ENCODE results near the gene OXLD1. TPM values are rescaled to one million over a fixed set of nuclear protein-coding genes. Genes with fewer than 3 reads are reported as not detected.

The OXLD1 gene
- total RNA-seq, 5 donors from 2014 or later (not counting 1 experiment from before 2014, with no cell fraction given), result 34.1 to 93.3 (median 68.1) TPM

DNA sequence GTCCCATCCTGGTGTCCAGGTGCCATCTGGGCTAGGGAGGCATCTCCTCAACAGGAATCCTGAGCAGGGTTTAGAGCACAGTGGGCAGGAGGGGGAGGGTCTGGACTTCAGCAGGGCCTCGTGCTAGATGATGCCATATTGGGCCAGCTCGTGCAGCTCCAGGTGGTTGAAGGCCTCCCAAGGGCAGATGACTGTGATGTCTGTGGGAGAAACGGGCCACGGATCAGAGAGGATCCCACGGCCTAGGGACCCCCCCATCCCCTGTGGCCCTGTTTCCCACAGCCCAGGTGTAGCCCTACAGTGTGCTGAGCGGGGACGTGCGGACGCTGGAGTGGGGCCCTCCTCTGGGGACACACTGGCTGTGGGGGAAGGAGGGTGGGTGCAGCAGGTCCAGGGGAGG lies 15.5 kb downstream of the OXLD1 start:
- peaks cover 8 to 16% of the 10 kb centered on the region in 2 experiments for H3K4me1 ChIP-seq (ENCODE audit: control insufficient read depth in 1 of 2, extremely low read depth in 1 of 2, insufficient read depth in 2 of 2, low read length in 2 of 2)
- ATAC-seq (replicated peaks in 1 of 4) (no peak), DNase-seq (no peak)
- no CpG with 5 or more reads among the region's 9 CpGs for WGBS (ENCODE audit: insufficient coverage)
- H3K9me3 Mint-ChIP-seq, result no peaks in the 10 kb centered on the region
- peaks cover 5 to 43% of the 10 kb centered on the region in 2 donors for H3K27me3 Mint-ChIP-seq
- no peaks in the 10 kb centered on the region for H3K36me3 ChIP-seq (ENCODE audit: control insufficient read depth in 2 of 2, extremely low read depth in 1 of 2, insufficient read depth in 1 of 2, low read length in 1 of 2)
- H3K4me1 Mint-ChIP-seq, result peaks cover 10 to 17% (median 15%) of the 10 kb centered on the region in 3 donors
- peaks cover 2 to 84% of the 10 kb centered on the region in 2 experiments for H3K27me3 ChIP-seq (replicated peaks in 1 of 2; ENCODE audit: control insufficient read depth in 2 of 2, extremely low read depth in 1 of 2, insufficient read depth in 2 of 2, low read length in 1 of 2)
- POLR2A ChIA-PET, result interaction anchor here in 1 of 2 donors (0.5 kb wide), 1 partner anchor 1057 kb away, joined by 3 read pairs; no protein-coding TSS in a partner anchor
- no peaks in the 10 kb centered on the region for H3K9me3 ChIP-seq
- no peak overlapping the region for H3K27ac ChIP-seq (ENCODE audit: low read length)
- no peak overlapping the region for H3K27ac Mint-ChIP-seq
- no peak overlapping the region for H3K4me3 Mint-ChIP-seq
- no peak overlapping the region for H3K4me3 ChIP-seq (ENCODE audit: control insufficient read depth in 1 of 2, extremely low read depth in 1 of 2, low read length in 1 of 2)
- H3K36me3 Mint-ChIP-seq, result no peaks in the 10 kb centered on the region
- CTCF ChIA-PET, result no interaction called here

GRCh38 chr17:81648707-81649085 lies 17.7 kb downstream of the OXLD1 start:
- DNase-seq (no peak), ATAC-seq (replicated peaks in 1 of 4) (no peak)
- H3K4me3 ChIP-seq (ENCODE audit: control insufficient read depth in 1 of 2, extremely low read depth in 1 of 2, low read length in 1 of 2), result peak overlapping the region in 1 of 2 donors; percentile 38
- POLR2A ChIA-PET, result no interaction called here
- H3K27me3 ChIP-seq (replicated peaks in 1 of 2; ENCODE audit: control insufficient read depth in 2 of 2, extremely low read depth in 1 of 2, insufficient read depth in 2 of 2, low read length in 1 of 2), result peaks cover 2 to 68% of the 10 kb centered on the region in 2 experiments
- H3K9me3 ChIP-seq, result no peaks in the 10 kb centered on the region
- Mint-ChIP-seq H3K27ac (no peak overlapping the region), H3K9me3 (no peaks in the 10 kb centered on the region), H3K4me3 (no peak overlapping the region), H3K36me3 (no peaks in the 10 kb centered on the region), H3K4me1 (peaks cover 7 to 13% (median 10%) of the 10 kb centered on the region in 3 donors), H3K27me3 (peaks cover 5 to 39% of the 10 kb centered on the region in 2 donors)
- no peak overlapping the region for H3K27ac ChIP-seq (ENCODE audit: low read length)
- CTCF ChIA-PET, result no interaction called here
- 75% methylated on average over 10 of the region's 14 CpGs for WGBS (ENCODE audit: insufficient coverage)
- H3K36me3 ChIP-seq (ENCODE audit: control insufficient read depth in 2 of 2, extremely low read depth in 1 of 2, insufficient read depth in 1 of 2, low read length in 1 of 2), result no peaks in the 10 kb centered on the region
- peaks cover 3 to 11% of the 10 kb centered on the region in 2 experiments for H3K4me1 ChIP-seq (ENCODE audit: control insufficient read depth in 1 of 2, extremely low read depth in 1 of 2, insufficient read depth in 2 of 2, low read length in 2 of 2)

- ChIA-PET POLR2A (no interaction called here), CTCF (no interaction called here)
- H3K9me3 Mint-ChIP-seq, result no peaks in the 10 kb centered on the region
- no peak overlapping the region for H3K27ac ChIP-seq (ENCODE audit: low read length)
- DNase-seq, result no peak
- 22% methylated on average over 69 of the region's 78 CpGs for WGBS (ENCODE audit: insufficient coverage)
- H3K4me1 Mint-ChIP-seq, result peaks cover 2 to 7% (median 5%) of the 10 kb centered on the region in 3 donors
- peaks cover under 1 to 6% of the 10 kb centered on the region in 2 experiments for H3K4me1 ChIP-seq (ENCODE audit: control insufficient read depth in 1 of 2, extremely low read depth in 1 of 2, insufficient read depth in 2 of 2, low read length in 2 of 2)
- H3K27ac Mint-ChIP-seq, result no peak overlapping the region
- peak overlapping the region in 1 of 2 donors; percentile 38 for H3K4me3 ChIP-seq (ENCODE audit: control insufficient read depth in 1 of 2, extremely low read depth in 1 of 2, low read length in 1 of 2)
- H3K27me3 Mint-ChIP-seq, result peaks cover 5 to 35% of the 10 kb centered on the region in 2 donors
- peaks cover 2 to 62% of the 10 kb centered on the region in 2 experiments for H3K27me3 ChIP-seq (replicated peaks in 1 of 2; ENCODE audit: control insufficient read depth in 2 of 2, extremely low read depth in 1 of 2, insufficient read depth in 2 of 2, low read length in 1 of 2)
- no peaks in the 10 kb centered on the region for H3K36me3 Mint-ChIP-seq
- no peaks in the 10 kb centered on the region for H3K9me3 ChIP-seq
- ATAC-seq (replicated peaks in 1 of 4), result no peak
- no peak overlapping the region for H3K4me3 Mint-ChIP-seq
- H3K36me3 ChIP-seq (ENCODE audit: control insufficient read depth in 2 of 2, extremely low read depth in 1 of 2, insufficient read depth in 1 of 2, low read length in 1 of 2), result no peaks in the 10 kb centered on the region
Measured at GRCh38 chr17:81648013-81648706, 18.2 kb downstream of the OXLD1 start.

DNA sequence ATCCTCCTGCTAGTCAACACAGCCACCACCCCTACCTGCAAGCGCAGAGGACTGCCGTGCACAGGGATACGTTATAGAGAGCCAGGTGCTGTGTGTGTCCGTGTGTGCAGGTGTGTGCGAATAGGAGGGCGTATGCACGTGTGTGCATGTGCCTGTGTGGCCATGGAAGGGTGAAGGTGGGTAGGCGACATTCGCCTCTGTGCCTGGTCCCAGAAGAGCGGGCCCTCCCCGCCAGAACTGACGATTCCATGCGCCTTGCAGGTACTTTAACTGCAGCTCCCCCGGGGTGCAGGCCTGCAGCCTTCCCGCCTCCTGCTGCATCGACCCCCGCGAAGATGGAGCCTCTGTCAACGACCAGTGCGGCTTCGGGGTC lies 18.8 kb downstream of the OXLD1 start:
- ATAC-seq (replicated peaks in 1 of 4) (no peak), DNase-seq (no peak)
- CTCF ChIA-PET, result no interaction called here

DNA sequence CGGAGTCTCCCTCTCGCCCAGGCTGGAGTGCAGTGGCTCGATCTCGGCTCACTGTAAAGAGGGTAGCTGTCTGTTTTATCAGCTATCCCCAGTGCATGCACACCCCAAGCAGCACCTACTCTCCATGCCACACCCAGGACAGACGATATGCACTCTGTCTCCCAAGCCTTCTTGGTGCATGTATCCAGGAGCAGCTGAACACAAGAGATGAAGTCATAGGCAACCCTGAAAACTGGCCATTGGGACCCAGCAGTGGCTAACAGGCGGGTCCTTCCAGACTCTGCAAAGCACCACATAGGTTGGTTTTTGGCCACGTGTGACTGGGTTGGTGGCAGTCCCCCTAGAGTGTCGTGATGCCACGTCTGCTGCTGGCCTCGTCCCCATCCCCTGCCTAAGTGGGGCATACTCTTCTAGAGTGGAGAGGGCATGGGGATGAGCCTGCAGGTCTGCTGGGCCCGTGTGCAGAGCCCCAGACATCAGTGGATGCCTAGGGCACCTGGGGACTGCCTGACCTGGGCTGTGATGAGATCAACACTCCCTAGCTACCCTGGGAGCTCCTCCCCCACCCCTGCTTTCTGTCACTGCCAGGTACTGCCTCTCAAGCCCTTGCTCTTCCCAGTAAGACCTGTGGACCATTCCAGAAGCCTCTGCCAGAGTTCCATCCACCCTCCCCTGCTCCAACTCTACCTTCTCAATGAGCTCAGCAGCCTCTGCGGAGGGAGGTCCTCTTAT lies 19.4 kb downstream of the OXLD1 start:
- peaks cover 2 to 55% of the 10 kb centered on the region in 2 experiments for H3K27me3 ChIP-seq (replicated peaks in 1 of 2; ENCODE audit: control insufficient read depth in 2 of 2, extremely low read depth in 1 of 2, insufficient read depth in 2 of 2, low read length in 1 of 2)
- H3K9me3 ChIP-seq, result no peaks in the 10 kb centered on the region
- no peaks in the 10 kb centered on the region for H3K36me3 ChIP-seq (ENCODE audit: control insufficient read depth in 2 of 2, extremely low read depth in 1 of 2, insufficient read depth in 1 of 2, low read length in 1 of 2)
- H3K4me3 ChIP-seq (ENCODE audit: control insufficient read depth in 1 of 2, extremely low read depth in 1 of 2, low read length in 1 of 2), result no peak overlapping the region
- H3K4me1 ChIP-seq (ENCODE audit: control insufficient read depth in 1 of 2, extremely low read depth in 1 of 2, insufficient read depth in 2 of 2, low read length in 2 of 2), result no peaks in the 10 kb centered on the region
- ATAC-seq (replicated peaks in 1 of 4) (no peak), DNase-seq (no peak)
- Mint-ChIP-seq H3K4me3 (no peak overlapping the region), H3K9me3 (no peaks in the 10 kb centered on the region), H3K4me1 (peaks cover 0 to 5% (median 3%) of the 10 kb centered on the region in 3 donors), H3K27ac (no peak overlapping the region), H3K36me3 (no peaks in the 10 kb centered on the region), H3K27me3 (peaks cover 4 to 33% of the 10 kb centered on the region in 2 donors)
- no peak overlapping the region for H3K27ac ChIP-seq (ENCODE audit: low read length)
- POLR2A ChIA-PET, result interaction anchor here in 1 of 2 donors (0.6 kb wide), 1 partner anchor 1371 kb away, joined by 3 read pairs; no protein-coding TSS in a partner anchor
- CTCF ChIA-PET, result no interaction called here
- WGBS (ENCODE audit: insufficient coverage), result 78% methylated on average over 11 of the region's 12 CpGs

More for the DNA sequence above, 18.8 kb downstream of the OXLD1 start:
- Histone ChIP-seq H3K27ac (ENCODE audit: low read length) (no peak overlapping the region), H3K36me3 (ENCODE audit: control insufficient read depth in 2 of 2, extremely low read depth in 1 of 2, insufficient read depth in 1 of 2, low read length in 1 of 2) (no peaks in the 10 kb centered on the region), H3K4me1 (ENCODE audit: control insufficient read depth in 1 of 2, extremely low read depth in 1 of 2, insufficient read depth in 2 of 2, low read length in 2 of 2) (peaks cover 0 to under 1% of the 10 kb centered on the region in 2 experiments), H3K27me3 (replicated peaks in 1 of 2; ENCODE audit: control insufficient read depth in 2 of 2, extremely low read depth in 1 of 2, insufficient read depth in 2 of 2, low read length in 1 of 2) (peaks cover 2 to 57% of the 10 kb centered on the region in 2 experiments), H3K9me3 (no peaks in the 10 kb centered on the region), H3K4me3 (ENCODE audit: control insufficient read depth in 1 of 2, extremely low read depth in 1 of 2, low read length in 1 of 2) (no peak overlapping the region)
- Mint-ChIP-seq H3K4me3 (no peak overlapping the region), H3K4me1 (peaks cover 0 to 5% (median 3%) of the 10 kb centered on the region in 3 donors), H3K27me3 (peaks cover 5 to 33% of the 10 kb centered on the region in 2 donors), H3K36me3 (no peaks in the 10 kb centered on the region), H3K27ac (no peak overlapping the region), H3K9me3 (no peaks in the 10 kb centered on the region)
- 49% methylated on average over 15 of the region's 21 CpGs for WGBS (ENCODE audit: insufficient coverage)
- POLR2A ChIA-PET, result no interaction called here

- no peak overlapping the region for H3K27ac Mint-ChIP-seq
- Histone ChIP-seq H3K27ac (ENCODE audit: low read length) (no peak overlapping the region), H3K9me3 (no peaks in the 10 kb centered on the region), H3K36me3 (ENCODE audit: control insufficient read depth in 2 of 2, extremely low read depth in 1 of 2, insufficient read depth in 1 of 2, low read length in 1 of 2) (no peaks in the 10 kb centered on the region), H3K4me3 (ENCODE audit: control insufficient read depth in 1 of 2, extremely low read depth in 1 of 2, low read length in 1 of 2) (no peak overlapping the region), H3K4me1 (ENCODE audit: control insufficient read depth in 1 of 2, extremely low read depth in 1 of 2, insufficient read depth in 2 of 2, low read length in 2 of 2) (no peaks in the 10 kb centered on the region), H3K27me3 (replicated peaks in 1 of 2; ENCODE audit: control insufficient read depth in 2 of 2, extremely low read depth in 1 of 2, insufficient read depth in 2 of 2, low read length in 1 of 2) (peaks cover 2 to 37% of the 10 kb centered on the region in 2 experiments)
- H3K27me3 Mint-ChIP-seq, result peaks cover 0 to 20% of the 10 kb centered on the region in 2 donors
- no peak for DNase-seq
- no peaks in the 10 kb centered on the region for H3K9me3 Mint-ChIP-seq
- no peak for ATAC-seq (replicated peaks in 1 of 4)
- POLR2A ChIA-PET, result no interaction called here
- H3K4me3 Mint-ChIP-seq, result no peak overlapping the region
- 86% methylated on average over 29 of the region's 29 CpGs for WGBS (ENCODE audit: insufficient coverage)
- no peaks in the 10 kb centered on the region for H3K36me3 Mint-ChIP-seq
- CTCF ChIA-PET, result no interaction called here
- H3K4me1 Mint-ChIP-seq, result no peaks in the 10 kb centered on the region
Measured at GRCh38 chr17:81644976-81645952, 21.1 kb downstream of the OXLD1 start.

Data from T-cell (primary cell).